Measurements from ENCODE around the gene ARHGAP40. TPM values are rescaled to one million over a fixed set of nuclear protein-coding genes. Genes with fewer than 3 reads are reported as not detected.
"Not testable (repeated sequence)": the region's sequence is repeated elsewhere in the genome, so short reads cannot be mapped to it uniquely, and the experiment has no call there.

ARHGAP40 gene
- total RNA-seq, 1 donor from 2014 or later: not detected

DNA sequence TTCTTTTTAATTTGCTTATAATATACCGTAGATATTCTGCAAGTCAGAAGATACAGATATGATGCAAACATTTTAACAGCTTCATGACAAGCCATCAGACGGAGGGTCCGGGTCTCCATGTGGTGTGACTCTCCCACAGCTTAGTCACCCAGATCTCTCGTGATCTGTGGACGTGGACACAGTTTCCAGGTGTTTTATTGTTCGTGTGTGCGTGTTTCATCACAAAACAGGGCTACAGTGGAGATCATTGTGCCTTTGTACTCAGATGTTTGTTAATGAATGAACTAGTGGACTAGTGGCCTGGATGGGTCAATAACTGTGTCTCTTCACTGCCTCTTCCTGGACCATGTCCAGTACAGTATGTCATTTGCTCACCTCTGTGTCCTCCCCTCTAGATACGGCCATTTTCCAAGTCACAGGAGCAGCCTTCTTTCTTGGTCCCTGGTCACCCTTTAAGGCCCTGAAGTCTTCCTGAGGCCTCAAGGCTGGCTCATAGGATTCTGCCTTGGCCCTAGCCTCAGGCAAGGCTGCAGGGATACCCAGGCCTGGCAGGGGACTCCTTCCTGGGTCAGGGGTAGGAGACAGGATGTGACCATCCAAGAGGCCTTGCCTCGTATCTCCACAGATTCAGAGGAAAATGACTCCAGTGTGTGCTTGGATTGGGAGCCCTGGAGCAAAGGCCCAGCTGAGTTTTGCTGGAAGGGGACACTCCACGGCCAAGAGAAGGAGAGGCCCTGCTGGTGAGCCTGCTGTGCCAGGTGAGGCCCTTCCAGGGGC is 16.0 kb upstream of the ARHGAP40 start:
- ATAC-seq (no peak), DNase-seq (ENCODE audit: low spot score) (no peak)
- intact Hi-C loops (cut with DNase I): no loop called here

- DNase-seq (ENCODE audit: low spot score): no peak
- intact Hi-C loops (cut with DNase I): no loop called here
- no peak for ATAC-seq
Observed at GRCh38 chr20:38586181-38586525, 15.5 kb upstream of the ARHGAP40 start.

DNA sequence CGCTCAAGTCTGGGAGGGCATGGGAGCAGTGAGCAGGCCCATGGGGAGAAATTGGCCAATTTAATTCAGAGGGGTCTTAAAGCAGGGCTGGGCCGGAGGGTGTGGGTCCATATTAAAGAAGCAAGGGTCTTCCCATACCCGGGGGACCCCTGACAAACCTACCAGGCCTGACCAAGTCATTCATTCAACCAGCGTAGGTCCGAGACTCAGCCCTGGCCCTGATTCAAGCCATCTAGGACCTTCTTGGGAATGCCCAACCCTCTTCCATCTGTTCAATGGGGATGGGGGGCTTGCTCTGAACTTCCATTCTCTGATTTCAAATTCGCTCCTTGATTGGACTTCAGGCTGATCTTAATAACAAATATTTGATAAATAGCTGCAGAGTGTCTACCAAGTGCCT is 13.3 kb upstream of the ARHGAP40 start:
- ATAC-seq (no peak), DNase-seq (ENCODE audit: low spot score) (no peak)
- intact Hi-C loops (cut with DNase I): no loop called here

GRCh38 chr20:38589351-38589750 is 12.3 kb upstream of the ARHGAP40 start:
- intact Hi-C loops (cut with DNase I): no loop called here

GRCh38 chr20:38589967-38590675 is 11.5 kb upstream of the ARHGAP40 start:
- intact Hi-C loops (cut with DNase I): no loop called here
- ATAC-seq (no peak), DNase-seq (ENCODE audit: low spot score) (no peak)

More at GRCh38 chr20:38589351-38589750, 12.3 kb upstream of the ARHGAP40 start:
- DNase-seq (ENCODE audit: low spot score): no peak
- ATAC-seq: no peak

GRCh38 chr20:38590676-38591473 is 10.7 kb upstream of the ARHGAP40 start:
- DNase-seq (ENCODE audit: low spot score): no peak
- intact Hi-C loops (cut with DNase I): no loop called here
- no peak for ATAC-seq

DNA sequence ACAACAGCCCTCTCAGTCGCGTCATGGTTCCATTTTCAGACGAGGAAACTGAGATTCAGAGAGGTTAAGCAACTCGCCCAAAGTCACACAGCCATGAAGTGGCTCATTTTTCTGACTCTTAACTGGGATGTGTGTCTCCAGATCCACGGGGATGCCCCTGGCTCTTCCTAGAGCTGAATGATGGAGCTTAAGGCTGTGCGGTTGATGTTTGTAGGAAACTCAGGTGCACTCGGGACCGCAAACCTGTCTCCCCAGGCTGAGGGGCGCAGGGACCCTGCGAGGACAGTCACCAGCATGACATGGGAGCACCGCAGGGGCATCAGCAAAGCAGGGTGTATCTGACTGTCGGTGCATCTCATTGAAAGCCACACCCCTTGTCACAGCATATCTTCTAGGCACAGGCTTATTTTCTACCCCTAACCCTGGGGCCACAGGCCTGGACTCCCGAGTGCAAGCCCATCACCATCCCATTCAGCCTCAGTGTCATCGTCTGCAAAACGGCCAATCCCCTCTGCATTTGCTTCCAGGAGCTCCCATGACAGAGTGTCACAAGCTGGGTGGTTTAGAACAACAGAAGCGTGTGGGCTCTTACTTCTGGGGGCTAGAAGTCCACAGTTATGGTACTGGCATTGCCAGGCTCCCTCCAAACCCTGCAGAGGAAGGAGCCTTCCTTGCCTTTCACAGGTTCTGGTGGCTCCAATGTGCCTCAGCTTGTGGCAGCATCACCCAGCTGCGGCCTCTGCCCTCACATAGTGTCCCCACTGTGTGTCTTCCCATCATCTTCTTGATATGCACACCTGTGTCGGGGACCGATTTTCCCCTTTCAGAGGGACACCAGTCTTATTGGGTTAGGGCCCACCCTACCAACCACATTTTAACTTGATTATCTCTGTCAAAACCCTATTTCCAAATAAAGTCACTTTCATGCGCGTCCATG is 9.9 kb upstream of the ARHGAP40 start:
- DNase-seq (ENCODE audit: low spot score) (no peak), ATAC-seq (no peak)
- intact Hi-C loops (cut with DNase I): no loop called here

DNA sequence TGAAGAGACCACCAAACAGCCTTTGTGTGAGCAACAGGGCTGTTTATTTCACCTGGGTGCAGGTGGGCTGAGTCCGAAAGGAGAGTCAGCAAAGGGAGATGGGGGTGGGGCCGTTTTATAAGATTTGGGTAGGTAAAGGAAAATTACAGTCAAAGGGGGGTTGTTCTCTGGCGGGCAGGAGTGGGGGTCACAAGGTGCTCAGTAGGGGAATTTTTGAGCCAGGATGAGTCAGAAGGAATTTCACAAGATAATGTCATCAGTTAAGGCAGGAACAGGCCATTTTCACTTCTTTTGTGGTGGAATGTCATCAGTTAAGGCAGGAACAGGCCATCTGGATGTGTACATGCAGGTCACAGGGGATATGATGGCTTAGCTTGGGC is 9.2 kb upstream of the ARHGAP40 start:
- intact Hi-C loops (cut with DNase I); DNase-seq (ENCODE audit: low spot score); ATAC-seq: not testable (repeated sequence)

DNA sequence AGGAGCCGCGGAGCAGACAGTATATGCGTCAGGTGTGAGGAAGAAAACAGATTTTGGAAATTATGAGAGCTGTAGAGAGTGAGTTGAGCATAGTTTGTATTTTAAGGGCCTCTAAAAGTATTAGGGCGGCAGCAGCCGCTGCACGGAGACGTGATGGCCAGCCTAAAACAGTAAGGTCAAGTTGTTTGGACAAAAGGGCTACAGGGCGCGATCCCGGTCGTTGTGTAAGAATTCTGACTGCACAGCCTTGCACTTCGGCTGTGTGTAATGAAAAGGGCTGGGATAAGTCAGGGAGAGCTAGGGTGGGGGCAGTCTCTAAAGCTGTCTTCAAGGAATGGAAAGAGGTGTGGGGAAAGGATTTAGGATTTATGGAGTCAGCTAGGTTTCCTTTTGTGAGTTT is 7.3 kb upstream of the ARHGAP40 start:
- intact Hi-C loops (cut with DNase I); ATAC-seq: not testable (repeated sequence)

GRCh38 chr20:38595886-38596285 is 5.7 kb upstream of the ARHGAP40 start:
- intact Hi-C loops (cut with DNase I); DNase-seq (ENCODE audit: low spot score); ATAC-seq: not testable (repeated sequence)

More for the DNA sequence above, 7.3 kb upstream of the ARHGAP40 start:
- DNase-seq (ENCODE audit: low spot score): not testable (repeated sequence)

DNA sequence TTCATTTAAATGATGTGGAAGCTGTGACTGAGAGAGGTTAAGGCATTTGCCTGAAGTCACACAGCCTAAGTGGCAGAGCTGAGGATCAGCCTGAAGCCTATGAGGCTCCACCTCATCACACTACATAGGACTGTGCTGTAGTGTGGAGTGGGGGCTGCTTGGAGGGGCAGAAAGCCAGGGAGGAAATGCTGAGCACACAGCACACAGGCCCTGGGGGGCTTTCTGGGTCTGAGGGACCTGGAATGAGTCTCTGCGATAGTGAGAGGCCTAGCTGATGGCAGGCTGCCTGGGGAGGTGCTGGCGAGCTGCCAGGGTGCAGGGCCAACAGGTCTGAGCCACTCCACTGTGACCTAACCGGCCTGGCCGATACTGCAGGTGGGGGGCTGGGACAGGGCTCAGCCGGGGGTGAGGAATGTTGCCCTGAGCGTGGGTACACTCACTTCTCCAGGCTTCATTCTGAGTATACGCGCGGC is 2.2 kb upstream of the ARHGAP40 start:
- DNase-seq (ENCODE audit: low spot score) (no peak), ATAC-seq (no peak)
- intact Hi-C loops (cut with DNase I): no loop called here

GRCh38 chr20:38600057-38600456 is 1.6 kb upstream of the ARHGAP40 start:
- intact Hi-C loops (cut with DNase I): no loop called here
- DNase-seq (ENCODE audit: low spot score): no peak
- ATAC-seq: no peak

- intact Hi-C loops (cut with DNase I): no loop called here
- DNase-seq (ENCODE audit: low spot score) (no peak), ATAC-seq (no peak)
Observed at GRCh38 chr20:38602185-38602581, 574 bp downstream of the ARHGAP40 start.

- intact Hi-C loops (cut with DNase I): no loop called here
- ATAC-seq: no peak
- DNase-seq (ENCODE audit: low spot score): no peak
Observed at GRCh38 chr20:38603286-38603685, 1.7 kb downstream of the ARHGAP40 start.

- no peak for DNase-seq (ENCODE audit: low spot score)
- intact Hi-C loops (cut with DNase I): no loop called here
- ATAC-seq: no peak
Observed at GRCh38 chr20:38604873-38605303, 3.3 kb downstream of the ARHGAP40 start.

GRCh38 chr20:38607351-38607750 is 5.7 kb downstream of the ARHGAP40 start:
- intact Hi-C loops (cut with DNase I): no loop called here
- DNase-seq (ENCODE audit: low spot score) (no peak), ATAC-seq (no peak)

DNA sequence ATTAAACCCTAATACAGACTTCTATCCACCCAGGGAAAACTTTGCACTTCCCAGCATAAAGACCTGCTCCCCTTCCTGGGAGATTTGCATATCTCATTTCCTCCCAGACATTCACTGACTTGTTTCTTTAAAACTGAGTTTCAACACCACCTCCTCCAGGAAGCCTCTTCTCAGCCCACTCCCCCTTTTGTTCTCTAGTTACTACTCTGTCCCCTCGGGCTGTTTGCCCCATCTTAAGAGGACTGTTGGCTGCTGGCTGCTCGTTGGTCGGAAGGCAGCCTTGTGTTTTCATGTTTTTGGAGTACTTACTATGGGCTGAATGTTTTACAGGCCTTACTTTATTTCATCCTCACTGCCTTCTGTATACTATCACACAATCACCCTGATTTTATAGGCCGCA is 6.6 kb downstream of the ARHGAP40 start:
- intact Hi-C loops (cut with DNase I): no loop called here
- ATAC-seq: no peak
- no peak for DNase-seq (ENCODE audit: low spot score)

DNA sequence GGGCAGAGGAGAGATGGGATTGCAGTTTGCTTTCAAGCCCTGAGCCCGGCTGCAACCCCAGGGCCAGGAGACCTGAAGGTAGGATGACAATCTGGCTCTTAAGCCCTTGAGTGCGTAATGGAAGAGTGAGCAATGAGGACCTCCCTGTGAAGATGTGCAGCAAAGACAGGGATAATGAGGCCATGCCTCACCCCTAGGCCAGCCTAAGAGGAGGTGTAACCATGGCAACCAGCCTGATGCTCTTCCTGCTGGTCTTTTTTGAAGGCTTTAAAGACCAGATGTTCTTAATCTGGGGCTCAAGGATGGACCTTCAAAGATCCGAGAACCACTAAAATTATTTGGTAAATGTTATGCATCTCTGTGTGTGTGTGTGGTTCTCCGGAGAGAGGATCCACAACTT is 8.2 kb downstream of the ARHGAP40 start:
- DNase-seq (ENCODE audit: low spot score): no peak
- no peak for ATAC-seq
- intact Hi-C loops (cut with DNase I): no loop called here

- intact Hi-C loops (cut with DNase I): no loop called here
- DNase-seq (ENCODE audit: low spot score): no peak
- no peak for ATAC-seq
Observed at GRCh38 chr20:38610521-38610920, 8.9 kb downstream of the ARHGAP40 start.

Data from sciatic nerve (tissue), 2 donors.